GM19025 (cell line): ENCODE data around the gene TSHZ1.

ENCODE experiments used
- ATAC-seq: cut with Tn5 transposase; IDR thresholded peaks from one replicate; pipeline ENCODE4 v1.9.1; 2021; ENCODE audit warnings: mild to moderate bottlenecking, low read depth, moderate library complexity; ENCODE audit not compliant: unreplicated experiment

TSHZ1 gene

GRCh38 chr18:75218065-75218923, 7.7 kb downstream of the TSHZ1 start:
- ATAC-seq: no peak

- ATAC-seq: no peak
Measured at GRCh38 chr18:75219745-75220375, 9.3 kb downstream of the TSHZ1 start.

- ATAC-seq: no peak
Measured at GRCh38 chr18:75220551-75221355, 10.2 kb downstream of the TSHZ1 start.

- ATAC-seq: no peak
Measured at GRCh38 chr18:75221397-75221796, 10.8 kb downstream of the TSHZ1 start.

GRCh38 chr18:75221897-75222296, 11.3 kb downstream of the TSHZ1 start:
- ATAC-seq: no peak

- no peak for ATAC-seq
Measured at GRCh38 chr18:75222407-75222806, 11.8 kb downstream of the TSHZ1 start.

- no peak for ATAC-seq
Measured at GRCh38 chr18:75223687-75224347, 13.2 kb downstream of the TSHZ1 start.

- no peak for ATAC-seq
Measured at GRCh38 chr18:75226286-75226955, 15.8 kb downstream of the TSHZ1 start.

- ATAC-seq: no peak
Measured at GRCh38 chr18:75226956-75227316, 16.3 kb downstream of the TSHZ1 start.

- no peak for ATAC-seq
Measured at GRCh38 chr18:75227535-75228296, 17.1 kb downstream of the TSHZ1 start.

GRCh38 chr18:75228967-75229366, 18.4 kb downstream of the TSHZ1 start:
- no peak for ATAC-seq

- ATAC-seq: no peak
Measured at GRCh38 chr18:75229437-75229836, 18.8 kb downstream of the TSHZ1 start.

GRCh38 chr18:75230163-75231052, 19.8 kb downstream of the TSHZ1 start:
- no peak for ATAC-seq

GRCh38 chr18:75231053-75231406, 20.4 kb downstream of the TSHZ1 start:
- no peak for ATAC-seq

GRCh38 chr18:75234901-75235300, 24.3 kb downstream of the TSHZ1 start:
- no peak for ATAC-seq

GRCh38 chr18:75235896-75236295, 25.3 kb downstream of the TSHZ1 start:
- ATAC-seq: no peak

- ATAC-seq: no peak
Measured at GRCh38 chr18:75238100-75238499, 27.5 kb downstream of the TSHZ1 start.

- ATAC-seq: no peak
Measured at GRCh38 chr18:75238786-75239185, 28.2 kb downstream of the TSHZ1 start.

GRCh38 chr18:75240433-75240832, 29.8 kb downstream of the TSHZ1 start:
- ATAC-seq: no peak
